Left forelimb (tissue), 1 donor: Measurements from ENCODE around the gene MED20.
"Not testable (repeated sequence)": the region's sequence is repeated elsewhere in the genome, so short reads cannot be mapped to it uniquely, and the experiment has no call there.

Experiments used
- DNase-seq: peaks from one replicate; pipeline ENCODE4 v3.0.0-alpha.2; 2018; ENCODE audit warnings: low spot score

Gene MED20, protein sequence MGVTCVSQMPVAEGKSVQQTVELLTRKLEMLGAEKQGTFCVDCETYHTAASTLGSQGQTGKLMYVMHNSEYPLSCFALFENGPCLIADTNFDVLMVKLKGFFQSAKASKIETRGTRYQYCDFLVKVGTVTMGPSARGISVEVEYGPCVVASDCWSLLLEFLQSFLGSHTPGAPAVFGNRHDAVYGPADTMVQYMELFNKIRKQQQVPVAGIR

DNA sequence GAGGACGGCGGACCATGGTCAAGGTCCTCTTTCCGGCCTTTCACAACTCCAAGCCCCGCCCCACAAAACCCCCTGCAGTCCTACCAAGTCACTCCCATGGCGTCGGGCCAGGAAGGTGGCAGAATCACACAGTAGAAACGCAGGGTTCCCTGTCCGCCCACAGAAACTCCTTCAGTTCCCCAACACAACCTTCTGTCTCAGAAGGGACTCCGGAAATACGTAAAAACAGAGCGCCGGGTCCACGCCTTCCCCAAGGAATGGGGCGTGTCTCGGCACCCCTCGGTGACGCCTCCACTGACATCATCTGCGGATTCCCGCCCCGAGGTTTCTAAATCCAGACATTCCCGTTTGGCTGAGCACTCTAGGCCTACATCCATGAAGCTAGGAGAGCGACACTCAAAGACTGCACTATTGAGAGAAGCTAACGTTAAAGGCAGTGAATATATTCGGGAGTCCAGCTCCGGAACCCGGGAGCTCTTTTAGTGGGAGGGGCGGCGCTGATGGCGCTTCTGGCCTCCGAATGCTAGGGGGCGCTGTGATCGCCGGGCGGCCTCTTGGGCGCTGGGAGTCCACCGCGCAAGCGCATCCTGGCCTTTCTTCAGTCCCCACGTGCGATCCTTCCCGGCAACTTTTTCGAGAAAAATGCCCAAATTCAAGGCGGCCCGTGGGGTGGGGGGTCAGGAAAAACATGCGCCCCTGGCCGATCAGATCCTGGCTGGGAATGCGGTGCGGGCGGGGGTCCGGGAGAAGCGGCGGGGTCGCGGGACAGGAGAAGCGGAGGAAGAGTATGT lies at the start of gene MED20, which contains the start of gene BYSL:
Gene MED20 (minus strand): TSS at position 219 of the 791 bp plus-strand sequence. CDS start 121 bp downstream, at position 98.
Gene BYSL (plus strand): TSS at position 579 of the 791 bp plus-strand sequence. CDS start 64 bp downstream, at position 643.
- DNase-seq, result peak; percentile 97

DNA sequence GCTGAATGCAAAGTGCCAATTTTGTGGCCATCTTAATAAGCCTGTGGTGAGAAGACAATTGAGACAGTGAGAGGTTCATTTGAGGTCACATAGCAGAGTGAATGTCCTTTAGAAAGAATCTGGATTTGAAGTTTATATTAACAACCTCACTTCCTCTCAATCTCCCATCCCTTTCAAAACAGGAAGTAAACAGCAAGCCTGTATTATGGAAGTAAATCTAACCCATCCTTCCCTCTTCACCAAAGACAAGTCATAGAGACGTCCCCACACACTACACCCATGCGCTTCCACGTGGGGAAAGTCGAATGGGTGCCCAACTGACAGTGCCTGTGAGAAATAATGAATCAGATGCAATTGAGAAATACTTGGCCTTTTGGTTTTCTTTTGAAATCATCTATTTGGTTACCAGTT lies 49.5 kb upstream of the MED20 start:
- no peak for DNase-seq

DNA sequence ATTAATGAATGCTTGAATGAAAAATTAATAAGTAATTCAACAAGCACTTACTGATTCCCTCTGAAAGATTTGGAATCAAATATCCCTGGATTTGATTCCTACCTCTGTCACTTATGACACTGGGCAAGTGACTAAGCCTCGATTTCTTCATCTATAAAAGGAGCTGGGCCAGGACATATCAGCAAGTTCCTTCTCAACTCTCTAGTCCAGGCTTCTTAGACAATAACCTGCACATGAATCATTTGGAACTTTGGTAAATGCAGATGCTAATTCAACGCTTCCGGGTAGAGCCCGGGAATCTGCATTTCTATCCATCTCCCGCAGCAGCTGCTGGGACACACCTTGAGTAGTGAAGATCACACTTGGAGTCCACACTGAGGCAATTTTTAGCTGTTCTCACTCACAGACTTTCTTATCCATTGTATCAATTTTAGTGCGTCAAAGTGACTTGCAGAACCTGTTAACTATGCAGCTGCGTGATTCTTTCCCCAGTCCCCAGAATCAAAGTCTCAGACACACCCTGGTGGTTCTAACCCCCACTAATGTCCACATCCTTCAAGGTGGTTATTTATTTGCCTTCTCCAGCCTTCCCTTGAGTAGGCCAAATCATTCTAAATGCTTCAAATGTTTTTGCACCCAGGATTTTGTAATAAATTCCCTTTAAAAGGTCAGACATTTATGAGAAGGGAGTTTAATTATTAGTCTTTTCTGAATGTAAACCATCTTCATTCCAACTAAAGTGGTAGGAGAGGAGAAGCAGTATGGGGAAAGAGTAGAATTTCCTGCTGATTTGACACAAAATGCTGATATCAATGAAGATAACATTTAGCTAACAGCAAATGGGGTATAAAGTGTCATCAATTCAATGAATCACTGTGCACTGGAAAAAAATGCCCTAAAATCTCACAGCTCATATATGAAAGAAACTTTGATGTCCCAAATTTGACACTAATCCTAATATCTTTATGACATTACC lies 46.7 kb upstream of the MED20 start:
- DNase-seq, result no peak

DNA sequence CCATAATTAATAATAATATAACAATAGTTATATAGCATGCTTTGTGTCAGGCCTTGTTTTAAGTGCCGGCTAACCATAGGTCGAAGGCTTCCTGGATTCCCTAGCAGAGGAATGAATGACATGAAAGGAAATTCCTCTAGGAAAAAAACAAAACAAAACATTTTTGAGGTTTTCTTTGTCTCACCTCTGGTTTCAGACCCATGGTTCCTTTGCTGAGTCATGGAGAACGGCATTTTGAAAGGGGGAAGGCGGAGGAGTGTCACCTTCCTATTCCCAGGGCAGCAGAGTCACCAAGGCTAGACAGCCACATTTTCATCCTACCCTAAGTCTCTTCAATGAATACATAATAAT lies 46.0 kb upstream of the MED20 start:
- no peak for DNase-seq

DNA sequence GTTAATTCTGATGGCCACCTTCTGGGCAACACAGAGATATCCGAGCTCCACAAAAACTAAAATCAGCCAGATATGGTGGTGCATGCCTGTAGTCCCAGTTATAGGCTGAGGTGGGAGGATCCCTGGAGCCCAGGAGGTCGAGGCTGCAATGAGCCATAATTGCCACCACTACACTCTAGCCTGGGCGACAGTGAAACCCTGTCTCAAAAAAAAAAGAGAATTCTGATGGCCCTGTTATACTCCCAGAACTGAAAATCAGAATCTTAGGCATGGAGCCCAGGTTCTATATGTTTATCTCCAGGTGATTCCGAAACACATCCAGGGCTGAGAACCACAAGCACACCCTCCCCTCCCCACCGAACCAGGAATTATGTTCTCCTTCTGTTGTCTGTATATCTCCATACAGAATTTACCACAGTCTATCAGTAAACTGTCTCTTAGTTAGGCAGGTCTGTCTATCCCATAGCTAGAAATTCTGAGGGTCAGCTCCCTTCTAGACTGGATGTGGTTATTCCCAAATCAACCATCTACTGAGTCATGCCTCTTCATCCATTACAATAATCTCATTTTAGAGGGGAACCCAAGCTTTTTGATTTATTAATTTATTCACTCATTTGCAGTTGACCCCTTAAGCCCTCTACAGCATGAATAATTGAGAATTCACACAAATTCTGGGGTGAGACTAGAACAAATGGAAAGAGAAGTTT lies 45.4 kb upstream of the MED20 start:
- no peak for DNase-seq

DNA sequence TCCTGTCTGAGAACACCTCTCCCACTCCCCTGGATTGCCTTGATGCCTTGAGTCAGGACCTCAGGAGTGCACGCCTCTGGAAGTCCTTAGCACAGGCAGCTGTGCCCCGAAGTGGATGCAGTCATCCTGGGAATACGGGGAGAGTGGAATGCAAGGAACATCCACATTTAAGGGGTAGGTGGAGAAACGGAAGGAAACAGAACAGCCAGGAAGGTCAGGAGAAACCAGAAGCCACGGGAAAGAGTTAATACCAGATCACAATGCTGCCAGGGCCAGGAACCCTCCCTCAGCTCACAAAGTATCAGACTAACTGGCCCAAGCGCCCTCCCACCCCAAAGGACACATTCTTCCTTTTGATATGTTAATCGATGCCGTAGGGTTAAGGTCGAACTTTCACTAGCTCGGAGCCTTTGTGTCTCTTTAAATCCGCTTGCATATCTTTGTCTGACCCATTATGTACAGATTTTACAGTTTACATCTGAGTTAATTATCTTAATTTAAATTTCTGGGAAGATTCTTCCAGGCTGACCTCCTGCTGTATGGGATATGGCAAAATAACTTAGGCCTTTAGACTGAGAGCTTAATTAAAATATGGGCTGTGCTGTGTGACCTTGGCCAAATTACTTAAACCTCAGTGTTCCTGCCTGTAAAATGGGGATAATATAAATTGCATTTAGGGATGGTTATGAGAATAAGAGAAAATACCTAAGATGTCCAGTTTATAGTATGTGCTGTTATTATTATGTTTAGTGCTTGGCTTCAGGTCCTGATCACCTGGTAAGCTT lies 44.7 kb upstream of the MED20 start:
- no peak for DNase-seq

DNA sequence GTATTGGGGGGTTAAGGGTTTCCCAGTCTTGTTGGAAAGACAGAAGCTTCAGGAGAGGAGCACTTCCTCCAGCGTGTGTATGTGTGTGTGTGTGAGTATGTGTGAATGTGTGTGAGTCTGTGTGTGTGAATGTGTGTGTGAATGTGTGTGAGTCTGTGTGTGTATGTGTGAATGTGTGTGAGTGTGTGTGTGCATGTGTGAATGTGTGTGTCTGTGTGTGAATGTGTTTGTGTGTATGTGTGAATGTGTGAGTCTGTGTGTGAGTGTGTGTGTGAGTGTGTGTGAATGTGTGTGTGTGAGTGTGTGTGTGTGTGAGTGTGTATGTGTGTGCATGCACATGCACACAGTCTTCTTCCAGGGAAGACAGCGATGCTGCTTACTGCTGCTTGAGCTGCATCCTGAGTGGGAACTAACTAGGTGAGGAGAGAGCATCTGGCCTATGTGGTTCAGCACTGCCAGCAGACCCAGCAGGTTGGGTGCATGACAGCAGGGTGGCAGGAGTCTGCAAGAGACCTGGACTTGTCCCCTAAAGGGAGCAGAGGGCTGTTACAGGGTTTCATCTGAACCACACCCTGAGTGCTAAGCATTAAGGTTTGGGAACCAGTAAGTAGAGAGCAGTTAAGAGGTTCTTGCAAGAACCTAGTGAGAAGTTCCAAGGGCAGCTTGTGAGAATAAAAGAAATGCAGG lies 43.4 kb upstream of the MED20 start:
- DNase-seq, result no peak

DNA sequence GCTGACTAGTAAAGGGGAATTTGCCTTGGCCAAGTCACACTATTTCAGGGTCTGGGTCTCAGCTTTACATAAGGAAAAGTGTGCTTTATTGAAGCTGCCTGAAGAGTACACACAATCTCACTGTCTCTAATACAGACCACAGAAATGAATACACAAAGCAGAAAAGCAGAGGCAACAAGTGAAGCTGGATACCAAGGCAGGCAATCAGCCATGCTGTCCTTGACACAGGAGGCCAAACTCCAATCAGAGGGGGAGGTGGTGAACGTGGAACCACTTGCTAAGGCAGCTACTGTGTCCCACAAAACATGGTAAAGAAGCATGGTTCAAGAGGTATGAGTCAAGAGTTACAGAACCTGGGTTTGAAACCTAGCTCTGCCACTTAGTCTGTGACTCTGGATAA lies 42.4 kb upstream of the MED20 start:
- no peak for DNase-seq

DNA sequence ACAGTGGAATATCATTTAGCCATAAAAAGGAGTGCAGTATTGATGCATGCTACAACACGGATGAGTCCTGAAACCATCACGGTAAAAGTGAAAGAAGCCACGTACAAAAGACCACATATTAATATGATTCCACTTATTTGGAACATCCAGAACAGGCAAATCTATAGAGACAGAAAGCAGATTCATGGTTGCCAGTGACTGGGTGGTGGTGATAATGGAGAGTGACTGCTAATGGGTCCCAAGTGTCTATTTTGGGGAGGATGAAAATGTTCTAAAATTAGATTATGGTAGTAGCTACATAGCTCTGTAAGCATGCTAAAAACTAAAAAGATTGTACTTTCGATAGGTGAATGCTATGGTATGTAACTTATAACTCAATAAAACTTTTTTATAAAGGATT lies 39.1 kb upstream of the MED20 start:
- no peak for DNase-seq

DNA sequence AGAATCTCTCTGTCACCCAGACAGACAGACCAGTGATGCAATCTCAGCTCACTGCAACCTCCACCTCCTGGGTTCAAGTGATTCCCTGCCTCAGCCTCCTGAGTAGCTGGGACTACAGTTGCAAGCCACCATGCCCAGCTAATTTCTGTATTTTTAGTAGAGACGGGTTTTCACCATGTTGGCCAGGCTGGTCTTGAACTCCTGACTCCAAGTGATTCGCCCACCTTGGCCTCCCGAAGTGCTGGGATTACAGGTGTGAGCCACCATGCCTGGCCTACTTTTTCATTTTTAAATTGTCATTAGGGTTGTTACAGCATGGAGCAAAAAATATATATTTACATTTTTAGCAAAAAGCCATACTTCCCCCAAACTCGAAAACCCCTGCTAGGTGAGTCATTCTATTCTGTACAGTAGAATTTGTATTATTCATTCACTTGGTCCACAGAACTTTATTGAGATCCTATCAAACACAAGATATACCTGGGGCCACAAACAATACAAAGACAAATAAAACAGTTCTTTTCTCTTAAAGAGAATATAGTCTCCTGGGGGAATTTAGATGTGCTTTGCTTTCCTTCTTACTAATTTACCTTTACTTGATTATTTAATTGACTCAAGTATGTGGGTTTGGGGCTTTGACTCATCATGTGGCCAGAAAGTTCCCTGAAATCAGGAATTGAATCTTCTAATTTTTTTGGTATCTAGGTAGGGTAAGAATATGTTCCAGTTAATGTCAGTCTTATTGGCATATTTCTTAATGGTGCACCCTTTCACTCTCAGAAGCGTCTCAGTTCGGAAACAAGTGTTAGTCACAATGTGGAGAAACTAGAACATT lies 37.3 kb upstream of the MED20 start:
- no peak for DNase-seq

DNA sequence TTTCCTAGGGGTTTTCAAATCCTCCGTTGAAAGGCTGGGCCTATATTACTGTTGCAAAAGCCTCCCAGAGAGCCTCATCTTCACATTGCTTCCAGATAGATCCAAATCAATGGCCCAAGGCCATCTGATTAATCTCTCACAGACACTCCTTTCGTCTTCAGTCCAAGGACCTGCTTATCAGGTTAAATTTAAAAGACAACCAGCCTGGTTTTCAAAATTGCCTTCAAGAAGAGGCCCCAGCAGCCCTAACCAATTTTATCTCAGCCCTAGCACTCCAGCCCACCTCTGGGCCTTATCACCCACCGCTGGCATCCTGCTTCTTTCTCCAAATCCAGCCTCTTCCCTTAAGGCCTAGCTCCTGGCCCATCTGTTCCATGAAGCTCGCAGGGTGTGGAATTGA lies 36.2 kb upstream of the MED20 start:
- DNase-seq, result no peak

DNA sequence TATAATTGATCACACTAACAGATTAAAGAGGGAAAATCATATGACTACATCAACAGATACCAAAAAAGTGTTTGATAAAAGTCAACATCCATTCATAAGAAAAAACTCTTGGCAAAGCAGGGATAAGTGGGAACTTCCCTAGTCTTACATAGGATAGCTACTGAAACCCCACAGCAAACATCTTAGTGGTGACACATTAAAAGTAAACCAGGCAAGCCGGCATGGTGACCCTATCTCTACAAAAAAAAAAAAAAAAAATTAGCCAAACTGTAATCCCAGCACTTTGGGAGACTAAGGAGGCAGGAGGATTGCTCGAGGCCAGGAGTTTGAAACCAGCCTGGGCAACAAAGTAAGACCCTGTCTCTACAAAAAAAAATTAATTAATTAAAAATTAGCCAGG lies 34.5 kb upstream of the MED20 start:
- no peak for DNase-seq

DNA sequence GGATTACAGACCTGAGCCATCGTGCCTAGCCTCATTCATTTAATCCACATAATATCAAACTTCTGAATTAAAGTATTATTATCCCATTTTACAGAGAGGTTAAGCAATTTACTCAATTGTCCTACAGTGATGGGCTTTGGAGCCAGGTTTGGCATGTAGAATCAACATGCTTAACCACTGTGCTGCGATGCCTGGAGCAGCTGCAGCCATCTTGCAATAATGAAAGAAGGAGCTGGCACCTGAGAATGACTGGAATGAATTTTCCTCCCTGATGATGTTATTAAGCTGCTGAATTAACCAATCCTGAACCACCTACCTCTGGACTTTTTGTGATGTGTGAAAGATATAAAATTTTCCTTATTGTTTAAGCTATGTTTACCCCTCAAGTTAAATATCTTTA lies 33.7 kb upstream of the MED20 start:
- DNase-seq, result no peak

DNA sequence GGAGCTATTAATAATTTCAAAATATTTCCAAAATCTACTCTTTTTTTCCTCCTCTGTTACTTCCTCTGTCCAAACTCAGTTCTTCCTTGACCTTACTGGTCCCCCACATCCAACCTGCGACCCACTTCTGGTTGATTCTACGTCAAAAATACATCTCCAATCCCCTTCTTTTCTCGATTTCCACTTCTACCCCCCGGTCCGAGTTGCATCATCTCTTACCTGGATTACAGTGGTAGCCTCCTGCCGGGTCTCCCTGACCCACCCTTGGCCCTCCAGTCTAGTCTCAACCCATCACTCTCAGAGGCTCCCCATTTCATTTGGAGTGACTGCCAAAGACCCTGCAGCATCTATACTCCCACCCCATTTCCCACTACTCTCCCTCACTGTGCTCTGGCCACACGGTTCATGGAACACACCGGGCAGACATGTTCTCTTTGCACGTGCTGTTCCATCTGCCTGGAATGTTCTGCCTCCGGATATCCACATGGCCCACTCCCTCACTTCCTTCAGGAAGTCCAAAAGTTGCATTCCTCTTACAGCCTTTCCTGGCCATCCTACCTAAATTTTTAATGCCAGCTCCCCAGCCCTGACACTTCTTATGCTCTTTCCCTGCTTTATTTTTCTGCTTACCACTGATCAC lies 26.8 kb upstream of the MED20 start:
- no peak for DNase-seq

DNA sequence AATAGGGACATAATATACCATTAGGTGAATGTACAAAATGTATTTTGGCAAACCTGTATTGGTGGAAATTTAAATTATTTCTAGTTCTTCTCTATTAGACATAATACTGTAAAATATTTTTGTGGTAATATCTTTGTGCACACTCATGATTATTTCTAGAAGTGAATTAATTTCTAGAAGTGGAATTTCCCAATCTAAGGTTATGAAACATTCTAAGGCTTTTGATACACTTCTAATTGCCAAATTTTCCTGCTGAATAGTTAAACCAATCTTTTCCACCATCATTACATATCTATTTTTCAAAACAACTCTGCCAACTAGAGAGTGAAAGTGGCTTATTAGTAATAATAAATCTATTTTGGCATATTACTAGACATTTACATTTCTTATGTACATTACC lies 22.5 kb upstream of the MED20 start:
- DNase-seq, result no peak

DNA sequence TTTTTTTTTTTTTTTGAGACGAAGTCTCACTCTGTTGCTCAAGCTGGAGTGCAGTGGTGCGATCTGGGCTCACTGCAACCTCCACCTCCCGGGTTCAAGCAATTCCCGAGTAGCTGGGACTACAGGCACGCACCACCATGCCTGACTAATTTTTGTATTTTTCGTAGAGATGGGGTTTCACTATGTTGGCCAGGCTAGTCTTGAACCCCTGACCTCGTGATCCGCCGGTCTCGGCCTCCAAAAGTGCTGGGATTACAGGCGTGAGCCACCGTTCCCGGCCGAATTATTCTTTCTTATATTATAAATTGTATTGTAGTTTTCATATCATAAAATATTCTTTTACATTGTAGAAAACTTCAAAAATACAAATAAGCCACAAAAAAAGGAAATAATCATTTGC lies 21.9 kb upstream of the MED20 start:
- not testable (repeated sequence) for DNase-seq

DNA sequence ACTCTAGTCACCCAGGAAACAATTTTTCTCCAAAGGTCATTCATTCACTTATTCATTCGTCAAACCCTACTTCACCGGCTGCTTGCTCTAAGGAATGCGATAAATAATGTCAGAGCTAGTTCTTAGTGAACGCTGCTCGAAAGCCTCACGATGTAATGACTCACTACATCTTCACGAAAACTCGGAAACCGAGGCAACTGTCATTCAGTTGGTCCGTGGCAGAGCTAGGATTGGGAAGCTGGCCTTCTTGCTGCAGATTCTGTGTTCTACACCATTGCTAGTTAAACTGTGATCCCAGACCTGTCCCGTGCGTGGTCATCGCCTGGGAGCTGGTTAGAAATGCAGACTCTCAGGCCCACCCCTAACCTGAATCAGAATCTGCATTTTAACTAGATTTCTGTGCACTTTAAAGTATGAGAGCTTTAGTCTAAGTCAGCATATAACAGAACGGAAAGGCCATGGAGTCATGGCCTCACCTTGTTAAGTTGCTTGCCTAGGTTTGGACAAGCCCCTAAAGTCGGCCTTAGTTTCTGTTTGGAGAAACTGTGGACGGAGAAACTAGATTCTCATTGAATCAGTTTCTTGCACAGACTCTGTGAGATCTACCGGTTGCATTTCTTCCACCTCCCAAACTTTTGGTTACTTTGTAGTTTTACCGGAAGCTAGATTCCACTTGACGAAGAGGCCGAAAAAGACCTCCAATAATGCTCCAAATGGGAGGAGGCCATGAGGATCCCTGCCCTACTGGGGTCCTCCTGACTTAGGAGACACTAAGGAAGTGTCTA lies 21.3 kb upstream of the MED20 start:
- no peak for DNase-seq
